Right lobe of liver (tissue), 6 donors: ENCODE data around the gene SLC4A5. TPM values are rescaled to one million over a fixed set of nuclear protein-coding genes. Genes with fewer than 3 reads are reported as not detected.

ENCODE experiments used
- ATAC-seq, 4 donors: fragments of 200-7000 bp; cut with Tn5 transposase; one replicate each; pipeline ENCODE4 v1.9.1; 2020; ENCODE audit warnings: mild to moderate bottlenecking in 4 of 4, moderate library complexity in 4 of 4
- DNase-seq, 3 donors: peaks; one replicate each; pipeline ENCODE4 v3.0.0-alpha.2; 2020
- H3K27ac ChIP-seq, 3 donors: fragments of 200-600 bp; one replicate each; pipeline ENCODE4 v1.8.0; 2022
- H3K27me3 ChIP-seq, 2 donors: fragments of 200-600 bp; one replicate each; pipeline ENCODE4 v1.8.0; 2022
- H3K36me3 ChIP-seq, 4 donors: fragments of 200-600 bp; sonication (generic) in 1 of 4; one replicate each; pipeline versions ENCODE4 v1.5.1 to v1.8.0; 2017 to 2022; ENCODE audit warnings: control low read depth in 1 of 4
- H3K4me1 ChIP-seq, 4 donors: fragments of 200-600 bp; sonication (generic) in 1 of 4; one replicate each; pipeline versions ENCODE4 v1.5.1 to v1.8.0; 2017 to 2022; ENCODE audit warnings: control low read depth in 1 of 4
- H3K4me3 ChIP-seq, 3 donors: fragments of 200-600 bp; one replicate each; pipeline ENCODE4 v1.8.0; 2022
- H3K9me3 ChIP-seq, 4 donors: fragments of 200-600 bp; sonication (generic) in 1 of 4; one replicate each; pipeline versions ENCODE4 v1.5.1 to v1.8.0; 2017 to 2022; ENCODE audit warnings: control low read depth in 1 of 4
- POLR2A ChIP-seq: fragments of 450-650 bp; IDR thresholded peaks from one replicate; pipeline ENCODE4 v1.6.1; 2017; ENCODE audit warnings: antibody characterized with exemption, mild to moderate bottlenecking
- WGBS: methylation state at CpG from one replicate; pipeline ENCODE4 v1.1.6; 2018; ENCODE audit warnings: low coverage, low lambda C conversion rate; ENCODE audit not compliant: insufficient coverage; ENCODE audit errors: missing lambda C conversion rate; 5-methylcytosine and 5-hydroxymethylcytosine counted together
- intact Hi-C, 2 donors: fragments of 100-400 bp; cut with DNase I; formaldehyde crosslinking; loops; one replicate each; pipeline versions ENCODE4 v1.11.2 to v1.14.1; 2022
- total RNA-seq, 6 experiments: library from RNA; depleted of rRNA in 2 of 6; stranded (reverse); fragments of >200 nt in 2 of 6; fragmentation: NEBNext Ultra II Directional in 3 of 6; extraction: Animal tissue kit (Norgen Biotek cat#: 25700) in 3 of 6; gene quantifications; one replicate each; pipeline versions ENCODE4 v1.1.0 to v1.2.4, GENCODE V29; 2016 to 2023
- TF ChIP-seq, protein P1 (sequence below), 4 donors: fragments of 200-600 bp in 3 of 4; fragments of 450-650 bp in 1 of 4; IDR thresholded peaks; one replicate each; pipeline versions ENCODE4 v1.5.1 to v1.8.0; 2016 to 2022; ENCODE audit warnings: antibody characterized with exemption in 4 of 4, mild to moderate bottlenecking in 2 of 4
- donor health status: DM: no; HTN: yes; CAD: no.
- donor health status: DM: no; HTN: no; CAD: no.
- donor health status: DM: no; HTN: no; CAD: no.
- donor health status: DM: no; HTN: yes; CAD: no.
- donor health status: DM: no; HTN: yes; CAD: no.

The SLC4A5 gene
- total RNA-seq, 6 experiments from 2014 or later = 0.12 to 1.2 (median 0.68) TPM

DNA sequence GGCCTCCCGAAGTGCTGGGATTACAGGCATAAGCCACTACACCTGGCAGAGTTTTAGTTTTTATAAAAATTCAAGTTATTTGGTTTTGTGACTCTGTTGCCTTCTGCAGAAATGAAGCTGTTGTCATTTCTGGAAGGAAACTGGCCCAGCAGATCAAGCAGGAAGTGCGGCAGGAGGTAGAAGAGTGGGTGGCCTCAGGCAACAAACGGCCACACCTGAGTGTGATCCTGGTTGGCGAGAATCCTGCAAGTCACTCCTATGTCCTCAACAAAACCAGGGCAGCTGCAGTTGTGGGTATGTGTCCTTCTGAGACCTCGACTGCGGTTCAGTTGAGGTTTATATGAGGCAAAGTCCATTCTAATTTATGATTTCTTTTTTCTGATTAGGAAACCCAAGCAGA is 137.6 kb downstream of the SLC4A5 start:
- Histone ChIP-seq H3K4me1 (no peaks in the 10 kb centered on the region), H3K4me3 (no peak overlapping the region), H3K27ac (no peak overlapping the region), H3K9me3 (no peaks in the 10 kb centered on the region), H3K36me3 (no peaks in the 10 kb centered on the region), H3K27me3 (no peaks in the 10 kb centered on the region)
- 46% methylated on average over 6 of the region's 6 CpGs for WGBS
- DNase-seq (no peak), ATAC-seq (no peak)
- TF ChIP-seq POLR2A = no peak
- TF ChIP-seq, protein P1, sequence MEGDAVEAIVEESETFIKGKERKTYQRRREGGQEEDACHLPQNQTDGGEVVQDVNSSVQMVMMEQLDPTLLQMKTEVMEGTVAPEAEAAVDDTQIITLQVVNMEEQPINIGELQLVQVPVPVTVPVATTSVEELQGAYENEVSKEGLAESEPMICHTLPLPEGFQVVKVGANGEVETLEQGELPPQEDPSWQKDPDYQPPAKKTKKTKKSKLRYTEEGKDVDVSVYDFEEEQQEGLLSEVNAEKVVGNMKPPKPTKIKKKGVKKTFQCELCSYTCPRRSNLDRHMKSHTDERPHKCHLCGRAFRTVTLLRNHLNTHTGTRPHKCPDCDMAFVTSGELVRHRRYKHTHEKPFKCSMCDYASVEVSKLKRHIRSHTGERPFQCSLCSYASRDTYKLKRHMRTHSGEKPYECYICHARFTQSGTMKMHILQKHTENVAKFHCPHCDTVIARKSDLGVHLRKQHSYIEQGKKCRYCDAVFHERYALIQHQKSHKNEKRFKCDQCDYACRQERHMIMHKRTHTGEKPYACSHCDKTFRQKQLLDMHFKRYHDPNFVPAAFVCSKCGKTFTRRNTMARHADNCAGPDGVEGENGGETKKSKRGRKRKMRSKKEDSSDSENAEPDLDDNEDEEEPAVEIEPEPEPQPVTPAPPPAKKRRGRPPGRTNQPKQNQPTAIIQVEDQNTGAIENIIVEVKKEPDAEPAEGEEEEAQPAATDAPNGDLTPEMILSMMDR (IDR thresholded peaks at IDR 0.05) = no peak
- intact Hi-C loops = no loop called here

DNA sequence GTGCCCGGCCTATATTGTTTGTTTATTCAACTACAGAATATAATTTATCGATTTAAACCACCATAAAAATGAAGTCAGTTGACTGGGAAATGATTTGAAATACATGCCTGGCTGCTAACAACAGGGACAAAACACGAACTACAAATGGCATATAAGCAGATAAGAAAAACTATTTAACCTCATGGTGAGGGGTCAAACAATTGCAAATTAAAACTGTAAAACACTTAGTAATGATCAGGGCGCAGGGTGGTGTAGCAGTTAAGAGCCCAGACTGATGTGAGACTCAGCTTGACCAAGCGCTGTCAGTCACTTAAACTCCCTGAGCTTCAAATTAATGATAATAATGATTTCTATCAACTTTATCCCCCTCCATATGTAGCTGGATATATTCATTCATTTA is 138.1 kb downstream of the SLC4A5 start:
- WGBS = 82% methylated on average over 5 of the region's 5 CpGs
- no peak for TF ChIP-seq POLR2A
- TF ChIP-seq, protein P1 (IDR thresholded peaks at IDR 0.05) = no peak
- intact Hi-C loops = no loop called here

DNA sequence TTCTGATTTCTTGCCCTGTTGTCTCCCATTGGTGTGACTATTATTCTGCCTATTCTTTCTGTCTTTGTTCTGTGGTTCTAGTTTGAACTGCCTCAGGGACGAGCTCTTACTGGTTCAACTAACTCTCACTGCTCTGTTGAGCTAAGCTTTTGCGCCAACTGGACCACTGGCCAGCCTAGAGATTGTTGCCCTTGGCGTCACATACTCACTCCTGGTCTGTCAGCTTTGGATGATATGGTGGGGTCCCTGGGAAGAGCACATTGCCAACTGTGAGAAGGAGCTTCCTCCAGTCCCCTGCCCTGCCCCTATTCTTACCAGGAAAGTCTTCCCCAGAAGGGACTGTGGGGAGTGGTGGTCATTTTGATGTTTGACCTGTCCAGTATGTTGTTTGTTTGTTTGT is 138.8 kb downstream of the SLC4A5 start:
- WGBS = 81% methylated on average over 3 of the region's 3 CpGs

More for the DNA sequence above, 138.1 kb downstream of the SLC4A5 start:
- Histone ChIP-seq H3K4me1 (no peaks in the 10 kb centered on the region), H3K27me3 (no peaks in the 10 kb centered on the region), H3K27ac (no peak overlapping the region), H3K4me3 (no peak overlapping the region), H3K9me3 (no peaks in the 10 kb centered on the region), H3K36me3 (no peaks in the 10 kb centered on the region)
- DNase-seq = no peak
- no peak for ATAC-seq

DNA sequence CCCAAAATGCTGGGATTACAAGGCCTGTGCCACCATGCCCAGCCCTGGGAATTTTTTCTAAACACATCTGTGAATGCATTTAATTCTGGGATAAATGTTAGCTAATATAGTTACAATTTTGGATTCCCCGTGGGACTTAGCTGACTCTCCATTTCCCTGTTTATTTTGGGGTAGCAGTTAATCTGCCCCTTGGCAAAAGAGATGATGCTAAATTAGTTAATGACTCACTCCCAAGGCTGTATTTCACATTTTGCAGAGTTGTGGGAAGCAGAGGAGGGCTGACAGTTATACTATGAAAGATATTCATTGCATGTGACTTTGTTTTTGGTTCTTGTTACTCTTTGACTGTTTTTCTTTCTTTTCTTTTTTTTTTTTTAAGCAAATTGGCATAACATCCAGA is 141.6 kb downstream of the SLC4A5 start:
- H3K27ac ChIP-seq = no peak overlapping the region
- intact Hi-C loops = no loop called here
- no peaks in the 10 kb centered on the region for H3K27me3 ChIP-seq
- ATAC-seq (no peak), DNase-seq (no peak)
- WGBS = 33% methylated on average over 1 of the region's 1 CpG
- H3K4me3 ChIP-seq = no peak overlapping the region
- no peaks in the 10 kb centered on the region for H3K36me3 ChIP-seq
- H3K9me3 ChIP-seq = no peaks in the 10 kb centered on the region
- TF ChIP-seq, protein P1 (IDR thresholded peaks at IDR 0.05) = no peak
- no peak for TF ChIP-seq POLR2A
- H3K4me1 ChIP-seq = peaks cover 0 to 7% (median 0%) of the 10 kb centered on the region in 4 donors

More for the DNA sequence above, 138.8 kb downstream of the SLC4A5 start:
- no peak for ATAC-seq
- Histone ChIP-seq H3K9me3 (no peaks in the 10 kb centered on the region), H3K36me3 (no peaks in the 10 kb centered on the region), H3K27me3 (no peaks in the 10 kb centered on the region), H3K27ac (no peak overlapping the region), H3K4me1 (no peaks in the 10 kb centered on the region), H3K4me3 (no peak overlapping the region)
- intact Hi-C loops = no loop called here
- TF ChIP-seq, protein P1 (IDR thresholded peaks at IDR 0.05) = no peak
- no peak for TF ChIP-seq POLR2A
- DNase-seq = no peak

DNA sequence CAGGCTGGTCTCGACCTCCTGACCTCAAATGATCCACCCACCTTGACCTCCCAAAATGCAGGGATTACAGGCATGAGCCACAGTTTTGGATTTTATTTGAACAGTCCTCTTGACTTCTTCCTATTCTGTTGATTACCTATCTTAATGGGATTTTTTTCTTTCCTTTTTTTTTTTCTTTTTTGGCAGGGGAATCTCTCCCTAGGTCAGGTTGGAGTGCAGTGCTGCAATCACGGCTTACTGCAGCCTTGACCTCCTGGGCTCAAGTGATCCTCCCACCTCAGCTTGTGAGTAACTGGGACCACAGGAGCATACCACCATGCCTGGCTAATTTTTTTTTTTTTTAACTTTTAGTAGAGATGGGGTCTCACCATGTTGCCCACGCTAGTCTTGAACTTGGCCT is 142.0 kb downstream of the SLC4A5 start:
- H3K9me3 ChIP-seq = no peaks in the 10 kb centered on the region
- TF ChIP-seq POLR2A = no peak
- TF ChIP-seq, protein P1 (IDR thresholded peaks at IDR 0.05) = no peak
- no peaks in the 10 kb centered on the region for H3K27me3 ChIP-seq
- WGBS = 78% methylated on average over 3 of the region's 3 CpGs
- ATAC-seq = no peak
- no peak overlapping the region for H3K4me3 ChIP-seq
- H3K36me3 ChIP-seq = no peaks in the 10 kb centered on the region
- DNase-seq = no peak
- intact Hi-C loops = no loop called here
- no peak overlapping the region for H3K27ac ChIP-seq
- peaks cover 0 to 7% (median 0%) of the 10 kb centered on the region in 4 donors for H3K4me1 ChIP-seq
